HG02759 (cell line): ENCODE results near the gene UBD.

Experiments used
- ATAC-seq: cut with Tn5 transposase; IDR thresholded peaks from one replicate; pipeline ENCODE4 v1.9.1; 2021; ENCODE audit warnings: mild to moderate bottlenecking, moderate library complexity; ENCODE audit not compliant: unreplicated experiment

The UBD gene

DNA sequence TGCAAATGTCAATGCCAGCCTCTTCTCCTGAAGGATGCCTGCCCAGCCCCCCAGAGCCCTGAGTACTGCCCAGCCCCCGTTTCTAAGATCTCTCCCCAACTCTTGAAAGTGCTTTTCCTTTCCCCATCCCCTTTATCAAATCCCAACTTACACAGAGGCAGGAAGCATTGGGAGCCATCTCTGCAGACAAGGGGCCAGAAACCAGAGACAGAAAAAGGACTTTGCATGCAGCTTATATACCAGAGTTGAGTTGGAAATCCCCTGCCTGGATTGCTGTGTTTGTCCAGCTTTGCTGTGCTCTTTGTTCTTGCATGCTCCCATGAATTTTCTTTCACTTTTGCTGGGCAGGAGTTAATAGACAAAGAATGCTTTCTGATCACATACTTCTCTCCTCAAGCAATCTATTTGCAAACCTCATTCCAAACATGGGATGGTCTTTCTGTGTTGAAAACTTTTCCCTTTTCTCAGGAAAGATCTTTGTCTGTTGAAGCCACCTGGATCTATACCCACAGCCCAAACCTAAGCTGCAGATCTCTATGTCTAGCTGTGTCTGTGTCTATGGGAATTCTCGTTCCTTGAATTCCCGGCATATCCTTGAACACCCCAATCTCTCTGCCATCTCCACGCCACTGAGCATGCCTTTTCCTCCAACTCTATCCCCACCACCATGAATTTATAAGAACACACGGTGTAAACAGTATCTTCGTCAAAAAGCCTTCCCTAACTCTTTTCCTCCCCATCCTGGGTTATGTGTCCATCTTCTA is at the start of gene UBD:
Gene UBD, minus strand, starts transcription at position 209 of the 764 bp plus-strand sequence. Its CDS starts 31 bp downstream, at position 178.
- ATAC-seq, result no peak

DNA sequence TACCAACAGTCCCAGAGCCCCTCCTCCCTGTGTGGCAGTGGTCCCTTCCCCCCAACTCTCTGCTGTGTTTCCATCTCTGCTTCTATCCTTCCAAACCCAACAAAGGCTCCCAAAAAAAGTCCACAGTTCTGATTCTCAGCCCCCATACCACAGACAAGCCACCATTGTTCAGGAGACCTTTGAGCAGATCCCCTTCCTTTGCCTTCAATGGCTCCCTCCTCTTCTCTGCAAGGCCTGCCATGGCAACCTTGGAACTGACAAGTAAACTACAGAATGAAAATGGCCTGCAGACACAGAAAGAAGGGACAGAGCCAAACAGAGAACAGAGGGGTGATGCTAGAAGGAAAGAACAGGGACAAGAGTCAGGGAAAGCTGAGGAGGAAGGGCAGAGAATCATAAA is 48.6 kb upstream of the UBD start:
- no peak for ATAC-seq

DNA sequence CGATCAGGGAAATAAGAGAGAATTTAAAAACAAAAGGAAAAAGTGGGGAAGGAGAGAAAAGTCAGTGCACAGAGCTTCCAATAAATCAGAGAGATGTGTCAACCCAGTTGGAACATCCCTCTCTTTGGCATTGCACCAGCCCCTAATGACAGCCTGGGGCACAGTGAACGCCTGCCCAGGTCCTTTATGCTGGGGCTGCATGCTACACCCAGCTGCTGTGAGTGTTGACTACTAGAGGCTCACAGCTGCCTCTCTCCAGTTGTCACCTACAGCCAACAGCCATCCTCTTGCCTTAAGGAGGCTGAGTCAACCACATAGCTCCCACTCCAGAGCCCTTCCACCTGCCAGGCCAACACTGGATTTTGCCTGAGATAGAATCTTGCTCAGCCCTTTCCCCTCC is 44.4 kb upstream of the UBD start:
- no peak for ATAC-seq

DNA sequence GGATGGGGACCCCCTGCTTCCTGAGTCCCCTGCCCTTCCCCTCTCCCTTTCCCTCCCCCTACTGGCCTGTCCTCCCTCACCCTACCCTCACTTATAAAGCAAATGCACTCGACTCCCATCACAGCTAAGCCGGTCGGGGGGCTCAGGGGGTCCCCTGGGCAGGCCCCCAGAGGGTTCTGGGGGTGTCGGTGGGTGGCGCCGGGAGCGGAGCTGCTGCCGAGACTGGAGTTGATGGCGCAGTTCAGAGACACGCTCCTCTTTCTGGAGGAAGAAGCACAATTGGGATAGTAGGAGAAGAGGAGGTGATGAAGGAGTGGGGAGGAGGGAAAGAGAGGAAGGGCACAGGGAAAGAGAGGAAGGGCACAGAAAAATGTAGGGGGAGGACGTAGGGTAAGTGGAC is 43.9 kb upstream of the UBD start:
- no peak for ATAC-seq

DNA sequence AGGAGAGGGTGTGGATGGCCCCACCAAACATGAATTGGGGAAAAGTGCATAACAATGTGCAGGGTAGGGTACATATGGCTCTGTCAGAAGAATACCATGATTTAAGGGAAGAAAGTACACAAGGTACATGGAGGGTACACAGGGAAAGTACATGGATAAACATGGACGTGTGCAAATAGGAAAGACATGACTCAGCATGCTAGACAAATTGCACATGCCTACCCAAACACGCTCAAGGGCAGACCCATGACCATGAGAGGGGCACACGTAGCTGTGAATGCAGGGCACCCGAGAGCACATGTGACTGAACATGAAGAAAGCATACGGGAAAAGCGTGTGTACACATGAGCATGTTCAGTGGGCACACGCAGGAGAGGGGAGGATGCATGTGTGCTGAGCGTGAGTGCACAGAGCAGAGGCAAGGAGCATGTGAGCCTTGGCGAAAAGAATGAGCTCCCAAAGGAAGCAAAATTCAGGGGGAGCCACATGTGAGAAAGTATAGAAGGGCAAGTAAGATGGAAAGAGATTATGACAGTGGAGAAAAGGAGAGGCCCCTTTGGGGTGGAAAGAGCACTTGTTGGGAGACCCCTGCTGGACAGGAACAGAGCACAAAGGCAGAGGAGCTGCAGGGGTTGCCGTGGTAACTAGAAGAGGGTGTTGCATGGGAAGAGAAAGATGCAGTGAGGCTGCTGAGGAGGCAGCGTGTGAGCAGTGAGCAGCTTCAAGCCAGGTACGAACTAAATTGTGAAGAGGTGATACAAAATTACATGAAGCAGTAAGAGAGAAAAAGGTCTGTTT is 43.2 kb upstream of the UBD start:
- ATAC-seq, result no peak

DNA sequence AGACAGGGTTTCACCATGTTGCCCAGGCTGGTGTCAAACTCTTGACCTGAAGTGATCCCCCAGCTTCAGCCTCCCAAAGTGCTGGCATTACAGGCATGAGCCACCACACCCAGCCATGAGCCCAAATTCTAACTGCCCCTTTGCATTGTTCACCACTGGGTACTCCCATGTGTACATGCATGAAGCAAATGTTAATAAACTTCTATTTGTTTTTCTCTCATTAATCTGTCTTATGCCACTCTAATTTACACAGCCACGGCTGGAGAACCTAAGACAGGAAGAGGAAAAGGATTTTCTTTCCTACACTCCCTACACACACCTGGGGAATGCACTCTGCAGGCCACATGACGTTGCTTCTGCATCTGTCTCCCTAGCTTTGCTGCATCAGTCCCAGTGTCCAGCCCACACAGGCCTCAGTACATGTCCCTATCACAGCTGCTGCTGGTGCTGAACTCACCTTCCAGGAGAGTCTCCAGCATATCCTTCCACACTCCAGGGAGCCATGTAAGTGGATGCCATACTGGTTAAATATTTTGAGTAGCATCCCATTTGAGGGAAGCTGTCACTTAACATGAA is 38.7 kb upstream of the UBD start:
- ATAC-seq, result no peak

DNA sequence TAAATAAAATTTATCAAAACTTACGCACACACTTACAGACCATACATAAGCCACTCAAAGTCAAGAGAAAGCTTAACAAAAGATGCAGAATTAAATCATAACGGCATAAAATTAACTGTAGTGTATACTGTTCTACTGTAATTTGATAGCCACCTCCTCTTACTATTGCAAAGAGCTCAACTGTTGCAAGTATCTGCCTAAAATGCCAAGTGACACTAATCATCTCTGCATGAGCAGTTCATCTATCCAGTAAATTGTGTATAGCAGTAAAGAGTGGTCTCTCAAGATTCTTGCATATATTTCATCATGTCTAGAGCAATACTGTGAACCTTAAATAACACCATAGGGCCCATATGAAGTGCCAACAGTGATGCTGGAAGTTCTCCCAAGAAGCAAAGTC is 37.7 kb upstream of the UBD start:
- no peak for ATAC-seq

DNA sequence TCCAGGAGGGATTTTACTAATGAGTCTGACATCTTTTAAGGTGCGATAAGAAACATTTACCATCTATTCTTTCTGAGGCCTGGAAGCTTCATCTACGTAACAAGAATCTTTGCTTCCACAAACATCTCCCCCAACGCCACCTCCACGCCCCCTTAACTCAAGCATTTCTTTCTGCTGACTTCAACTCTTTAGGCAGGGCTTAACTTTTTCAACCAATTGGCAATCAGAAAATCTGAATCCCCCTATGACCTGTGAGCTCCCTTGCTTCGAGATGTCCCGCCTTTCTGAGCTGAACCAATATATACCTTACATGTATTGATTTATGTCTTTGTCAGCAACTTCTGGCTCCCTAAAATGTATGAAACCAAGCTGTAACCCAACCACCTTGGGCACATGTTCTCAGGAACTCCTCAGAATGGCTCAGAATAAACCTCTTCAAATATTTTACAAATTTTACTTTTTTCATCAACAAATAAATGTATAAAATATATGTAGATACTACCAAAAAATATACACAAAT is 36.9 kb upstream of the UBD start:
- no peak for ATAC-seq

DNA sequence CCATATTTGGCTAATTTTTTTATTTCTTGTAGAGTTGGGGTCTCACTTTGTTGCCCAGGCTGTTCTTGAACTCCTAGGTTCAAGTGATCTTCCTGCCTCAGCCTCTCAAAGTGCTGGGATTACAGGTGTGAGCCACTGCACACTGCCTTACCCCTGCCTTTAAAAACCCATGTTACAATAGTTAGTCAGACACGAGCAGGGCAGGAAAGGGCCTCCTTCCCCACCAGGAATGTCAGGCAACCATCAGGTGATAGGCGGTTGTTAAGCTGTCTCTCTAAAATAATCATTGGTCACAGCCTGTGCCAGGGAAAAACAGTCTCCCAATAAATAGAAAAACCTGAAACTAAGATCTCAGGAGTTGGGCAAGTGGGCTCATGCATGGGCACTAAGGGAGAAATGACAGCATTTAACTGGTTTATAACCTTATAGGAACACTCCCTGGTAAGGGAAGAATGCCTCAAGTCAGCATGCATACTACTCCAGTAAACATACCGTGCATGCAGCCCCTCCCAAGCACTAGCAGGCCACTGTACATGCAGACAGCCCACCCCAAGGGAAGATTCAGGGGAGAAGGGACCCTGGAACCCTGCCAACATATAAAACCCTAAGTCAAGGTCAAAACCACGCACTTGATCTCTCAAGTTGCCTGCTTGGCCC is 33.8 kb upstream of the UBD start:
- ATAC-seq, result no peak

DNA sequence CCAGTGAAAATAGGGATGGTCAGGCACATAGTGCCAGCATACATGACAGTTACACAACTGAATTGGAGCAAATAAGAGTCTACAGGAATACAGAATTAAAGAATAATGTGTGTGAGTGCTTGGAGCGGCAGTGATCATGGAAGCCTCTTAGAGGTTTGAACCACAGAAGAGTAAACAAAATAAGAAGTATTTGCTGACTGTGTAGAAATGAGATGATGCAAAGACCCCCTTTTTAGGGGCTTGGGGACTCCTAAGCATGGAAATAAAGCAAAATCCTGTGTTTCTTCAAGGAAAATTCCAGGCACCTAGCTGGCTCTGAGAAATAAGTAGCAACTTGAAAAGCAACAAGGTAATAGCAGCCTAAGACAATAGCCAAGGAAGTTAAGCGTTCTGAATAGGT is 32.1 kb upstream of the UBD start:
- no peak for ATAC-seq

DNA sequence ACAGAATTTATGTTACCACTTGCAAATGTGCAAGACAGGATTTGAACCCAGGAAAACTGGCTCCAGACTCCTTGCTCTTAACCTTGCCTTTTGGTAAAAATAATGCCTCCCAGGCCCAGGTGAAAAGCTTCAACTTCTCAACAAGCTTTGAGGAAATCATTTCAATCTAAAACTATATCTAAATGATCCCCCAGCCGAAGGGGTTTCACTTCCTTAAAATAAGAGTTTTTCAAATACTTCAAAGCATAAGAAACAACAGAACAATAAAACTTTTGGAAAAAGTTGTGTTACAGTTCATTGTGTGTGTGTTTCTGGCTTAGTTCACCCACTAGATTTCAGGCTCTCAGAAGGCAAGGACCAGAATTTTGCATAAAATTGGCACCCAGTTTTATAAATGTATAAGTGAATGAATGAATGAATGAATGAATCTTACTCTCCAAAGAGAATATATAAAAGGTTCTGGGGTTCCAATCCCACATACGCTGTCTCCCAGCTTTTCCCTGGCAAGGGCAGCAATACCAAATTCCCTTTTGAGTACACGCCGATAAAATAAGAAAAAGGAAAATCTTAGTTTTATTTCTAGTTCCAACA is 30.8 kb upstream of the UBD start:
- no peak for ATAC-seq

DNA sequence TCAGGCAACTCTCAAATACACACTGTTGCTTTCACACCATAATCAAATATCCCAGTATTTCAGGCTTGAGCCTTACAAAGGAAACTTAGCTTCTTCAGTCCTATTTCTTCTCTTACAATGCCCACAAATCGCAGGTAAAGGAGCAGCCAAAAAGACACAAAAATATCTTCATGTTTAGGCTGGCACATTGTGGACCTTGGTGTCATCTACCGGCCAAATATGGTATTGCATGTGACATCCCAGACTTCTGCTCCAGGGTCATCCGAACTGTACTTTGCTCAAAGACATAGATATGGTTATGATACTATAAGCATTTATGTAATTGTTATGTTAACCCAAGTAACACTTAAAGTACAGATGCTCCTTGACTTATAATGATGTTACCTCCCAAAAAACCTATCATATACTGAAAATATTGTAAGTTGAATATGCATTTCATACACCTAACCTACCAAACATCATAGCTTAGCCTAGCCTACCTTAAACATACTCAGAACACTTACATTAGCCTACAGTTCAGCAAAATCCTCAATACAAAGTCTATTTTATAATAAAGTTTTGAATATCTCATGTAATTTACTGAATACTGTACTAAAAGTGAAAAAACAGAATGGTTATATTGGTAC is 30.0 kb upstream of the UBD start:
- no peak for ATAC-seq

DNA sequence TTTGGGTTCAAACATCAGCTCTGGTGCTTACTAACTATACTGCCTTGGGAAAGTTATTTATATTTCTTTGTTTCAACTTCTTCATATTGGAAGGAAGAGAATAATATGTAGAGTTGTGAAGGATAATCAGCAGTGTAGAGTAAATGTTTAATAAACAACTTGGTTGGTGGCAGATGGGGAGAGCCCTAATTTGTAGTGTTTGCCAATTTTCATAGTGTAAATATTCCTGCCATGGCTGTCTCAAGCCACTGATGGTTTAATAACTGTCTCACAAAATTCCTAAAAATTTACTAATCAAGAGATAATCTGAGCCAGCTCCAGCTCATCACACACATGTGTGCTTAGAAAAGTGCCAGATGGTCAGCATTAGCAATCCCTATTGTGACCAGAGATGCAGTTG is 25.3 kb upstream of the UBD start, which contains the start of gene OR2H2:
Gene OR2H2, plus strand, starts transcription at position 301 of the 400 bp plus-strand sequence. CDS start 2,824 bp downstream, outside the sequence.
- ATAC-seq, result no peak

DNA sequence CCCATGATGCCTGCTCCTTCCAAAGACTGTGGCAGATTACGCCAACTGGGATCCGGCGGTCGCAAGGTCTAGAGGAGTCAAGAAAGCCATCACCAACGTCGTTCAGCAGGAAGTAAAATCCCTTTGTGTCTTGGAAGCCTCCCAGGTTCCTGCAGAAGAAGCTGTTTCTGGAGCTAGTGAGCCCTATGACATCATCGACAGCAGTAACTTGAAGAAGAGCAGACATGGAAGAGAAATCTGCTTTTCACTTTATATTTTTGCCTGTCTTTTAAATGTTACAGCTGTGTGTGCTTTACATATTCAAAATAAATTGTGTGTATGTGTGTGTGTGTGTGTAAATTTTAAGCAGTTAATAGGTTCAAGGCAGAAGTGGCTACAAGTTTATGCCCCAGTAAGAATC is 18.0 kb upstream of the UBD start:
- no peak for ATAC-seq

DNA sequence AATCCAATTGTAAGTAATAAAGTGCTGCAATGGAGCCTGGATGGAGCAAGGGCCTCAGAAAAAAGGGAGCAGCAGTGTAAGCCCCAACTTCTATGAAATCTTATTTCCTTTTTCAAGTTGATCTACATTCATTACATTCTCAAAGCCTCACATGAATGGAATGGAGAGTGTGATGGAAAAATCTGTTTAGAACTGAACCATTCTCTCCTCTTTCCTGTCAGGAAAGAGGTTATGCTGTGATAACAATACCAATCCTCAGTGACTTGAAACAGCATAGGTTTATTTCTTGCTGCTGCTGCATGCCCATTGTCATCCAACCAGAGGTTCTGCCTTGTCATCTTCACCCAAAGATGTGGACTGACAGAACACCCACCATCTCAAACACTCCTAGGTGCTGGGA is 16.5 kb upstream of the UBD start:
- no peak for ATAC-seq

DNA sequence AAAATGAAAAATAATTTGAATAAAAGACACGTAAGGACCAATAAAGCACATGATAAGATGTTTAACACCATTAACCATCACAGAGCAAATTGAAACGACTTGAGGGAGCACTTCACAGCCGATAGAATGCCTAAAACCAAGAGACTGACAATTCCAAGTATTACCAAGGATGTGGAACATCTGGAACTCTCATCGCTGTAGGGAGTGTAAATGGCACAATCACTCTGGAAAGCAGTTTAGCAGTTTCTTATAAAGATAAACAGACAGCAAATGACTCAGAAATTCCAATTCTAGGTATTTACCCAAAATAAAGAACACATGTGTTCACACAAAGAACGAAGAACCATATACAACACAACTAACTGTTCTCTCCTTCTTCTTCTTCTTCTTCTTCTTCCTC is 8.5 kb upstream of the UBD start:
- ATAC-seq, result no peak

DNA sequence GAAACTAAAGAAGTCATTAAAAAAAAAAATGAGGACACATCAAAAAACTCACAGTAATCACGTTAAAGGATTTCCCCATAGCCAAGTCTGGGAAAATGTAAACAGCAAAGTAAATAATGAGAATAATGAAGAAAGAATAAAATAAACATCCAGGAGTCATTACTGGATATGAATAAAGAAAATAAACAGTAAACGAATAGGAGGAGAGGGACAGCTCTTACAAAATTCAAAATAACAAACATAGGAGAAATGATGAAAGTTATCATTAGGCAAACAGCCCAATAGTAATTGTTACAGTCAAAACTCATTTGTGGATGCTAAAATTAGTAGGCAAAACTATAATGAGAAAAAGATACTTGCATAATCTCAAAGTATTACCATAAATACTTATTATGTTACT is 8.0 kb upstream of the UBD start:
- ATAC-seq, result no peak

DNA sequence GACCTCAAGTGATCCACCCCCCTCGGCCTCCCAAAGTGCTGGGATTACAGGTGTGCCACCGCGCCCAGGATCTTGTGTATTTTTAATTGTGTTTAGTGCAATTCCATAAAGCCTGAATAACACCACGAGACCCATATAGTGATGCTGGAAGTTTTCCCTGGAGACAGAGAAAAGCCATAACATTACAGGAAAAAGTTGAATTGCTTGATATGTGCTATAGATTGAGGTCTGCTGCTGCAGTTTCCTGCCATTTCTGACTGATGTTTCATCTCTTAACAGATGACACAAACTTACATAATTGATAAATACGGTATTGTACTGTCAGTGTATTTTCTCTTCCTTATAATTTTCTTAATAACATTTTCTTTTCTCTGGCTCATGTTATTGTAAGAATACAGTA is 7.3 kb upstream of the UBD start:
- ATAC-seq, result no peak

DNA sequence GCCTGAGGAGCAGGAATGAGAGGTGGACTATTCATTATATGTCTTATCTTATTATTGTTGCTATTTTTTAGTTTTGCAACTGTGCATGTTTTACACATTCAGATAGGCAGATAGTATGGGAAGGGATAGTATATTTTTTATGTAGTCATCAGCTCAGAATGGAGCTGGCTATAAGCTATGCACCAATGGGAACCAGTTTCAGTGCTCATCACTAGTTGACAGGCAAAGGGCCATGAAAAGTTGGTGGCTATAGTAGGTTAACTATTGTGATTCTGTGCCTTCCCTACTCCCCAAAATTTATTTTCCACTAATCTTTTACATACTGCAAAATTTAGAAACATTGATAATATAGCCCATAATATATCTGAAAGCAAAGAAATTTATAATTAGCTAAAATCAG is 5.3 kb upstream of the UBD start:
- ATAC-seq, result no peak

DNA sequence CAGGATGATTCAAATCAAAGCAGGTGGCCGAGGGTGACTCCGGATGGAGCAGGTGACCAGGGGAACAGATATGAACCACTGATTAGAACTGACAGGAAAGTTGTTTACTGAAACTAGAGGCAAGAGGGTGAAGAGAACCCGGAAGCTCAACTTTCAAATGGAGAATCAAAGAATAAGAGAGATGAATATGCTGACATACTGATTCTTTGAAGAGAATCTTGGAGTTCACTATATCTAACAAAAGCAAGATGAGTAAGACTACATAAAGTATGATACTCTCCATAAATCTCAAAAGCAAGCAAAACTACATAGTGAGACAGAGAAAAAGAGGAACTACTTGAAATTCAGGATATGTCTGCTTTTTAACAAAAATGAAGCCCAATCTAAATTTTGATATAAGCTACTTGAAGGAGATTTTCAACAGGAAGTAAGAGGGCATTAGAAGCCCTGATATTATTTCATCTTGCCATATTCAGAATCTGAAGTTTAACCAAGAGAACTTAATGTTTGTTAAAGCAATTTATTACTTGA is 4.0 kb upstream of the UBD start:
- ATAC-seq, result no peak
